ENCODE data around the gene CASP10. TPM values are rescaled to one million over a fixed set of nuclear protein-coding genes. Genes with fewer than 3 reads are reported as not detected.

Gene CASP10
- total and polyA plus RNA-seq, 2 of the 13 experiments (the other 11 are each of a cell fraction or from before 2014, with no cell fraction given) = 22.2 to 23.8 TPM

GRCh38 chr2:201276511-201276910, 93.6 kb downstream of the CASP10 start (continued):
- no peak for TF ChIP-seq ZNF503 (CRISPR knock-in tag; IDR thresholded peaks at IDR 0.05)

Small RNA genes within 50 kb of the gene (small RNA-seq; reads per million reads assigned to genes)
- gene AC007283.2 (ENCODE audit: insufficient read depth in 2 of 3, insufficient read length in 3 of 3, low read depth in 2 of 3, low replicate concordance in 1 of 3) (0 reads per million in 3 experiments), gene MTND4LP13 (ENCODE audit: insufficient read depth in 2 of 3, insufficient read length in 3 of 3, low read depth in 2 of 3, low replicate concordance in 1 of 3) (0 reads per million in 3 experiments), gene RNU7-45P (ENCODE audit: insufficient read depth in 2 of 3, insufficient read length in 3 of 3, low read depth in 2 of 3, low replicate concordance in 1 of 3) (0 reads per million in 3 experiments)

Other genes with a start within 250 kb of the CASP10 start
- gene ORC2, start 219.5 kb upstream of the CASP10 start, total RNA-seq (2016; rRNA removed; fragmentation: Illumina TruSeq; extraction: Trizol) = 58.3 and 73.5 TPM in 2 replicates
- 17.8 and 19.3 TPM in 2 replicates for gene ORC2, start 219.5 kb upstream of the CASP10 start, polyA plus RNA-seq (2011; rRNA removed)
- 13.9 and 21.5 TPM in 2 replicates for gene HYCC2, start 111.5 kb upstream of the CASP10 start, total RNA-seq (2016; rRNA removed; fragmentation: Illumina TruSeq; extraction: Trizol)
- 4.2 and 4.7 TPM in 2 replicates for gene HYCC2, start 111.5 kb upstream of the CASP10 start, polyA plus RNA-seq (2011; rRNA removed)
- gene NDUFB3, start 111.1 kb upstream of the CASP10 start, total RNA-seq (2016; rRNA removed; fragmentation: Illumina TruSeq; extraction: Trizol) = 159 and 209 TPM in 2 replicates
- gene NDUFB3, start 111.1 kb upstream of the CASP10 start, polyA plus RNA-seq (2011; rRNA removed) = 34.2 and 50.7 TPM in 2 replicates
- gene CFLAR, start 67.0 kb upstream of the CASP10 start, total RNA-seq (2016; rRNA removed; fragmentation: Illumina TruSeq; extraction: Trizol) = 92.1 and 109 TPM in 2 replicates
- gene CFLAR, start 67.0 kb upstream of the CASP10 start, polyA plus RNA-seq (2011; rRNA removed) = 37.3 and 43.8 TPM in 2 replicates
- 52.8 and 60.9 TPM in 2 replicates for gene CASP8, start 77.4 kb downstream of the CASP10 start, total RNA-seq (2016; rRNA removed; fragmentation: Illumina TruSeq; extraction: Trizol)
- 25.0 and 28.0 TPM in 2 replicates for gene CASP8, start 77.4 kb downstream of the CASP10 start, polyA plus RNA-seq (2011; rRNA removed)
- 0.29 and 0.35 TPM in 2 replicates for gene FLACC1, start 174.2 kb downstream of the CASP10 start, total RNA-seq (2016; rRNA removed; fragmentation: Illumina TruSeq; extraction: Trizol)
- gene FLACC1, start 174.2 kb downstream of the CASP10 start, polyA plus RNA-seq (2011; rRNA removed) = 0.51 and 0.59 TPM in 2 replicates

Data from HepG2 (cell line).